Dendritic cell treated with granulocyte-macrophage colony-stimulating factor and Interleukin-4, amounts not matched to agents 40 ng/mL and 50 ng/mL, for 4 days (primary cell): ENCODE data around the gene CRYGN.

Experiments
- H3K27ac Mint-ChIP-seq: one replicate; pipeline ENCODE4 v1.8.0; 2022; ENCODE audit warnings: mild to moderate bottlenecking, mixed read lengths
- H3K27me3 Mint-ChIP-seq: one replicate; pipeline ENCODE4 v1.8.0; 2022; ENCODE audit warnings: mild to moderate bottlenecking, mixed read lengths
- H3K36me3 Mint-ChIP-seq: one replicate; pipeline ENCODE4 v1.8.0; 2022; ENCODE audit warnings: low read depth, mixed read lengths
- H3K4me1 Mint-ChIP-seq: one replicate; pipeline ENCODE4 v1.8.0; 2022; ENCODE audit warnings: low read depth, mixed read lengths
- H3K4me3 Mint-ChIP-seq: one replicate; pipeline ENCODE4 v1.8.0; 2022; ENCODE audit warnings: mild to moderate bottlenecking, moderate library complexity, mixed read lengths
- H3K9me3 Mint-ChIP-seq: one replicate; pipeline ENCODE4 v1.8.0; 2022; ENCODE audit warnings: mixed read lengths
- intact Hi-C: fragments of 100-400 bp; cut with micrococcal nuclease; formaldehyde crosslinking; loops from one replicate; pipeline ENCODE4 v1.15.0; 2022

CRYGN gene

GRCh38 chr7:151438864-151439601 is 908 bp downstream of the CRYGN start:
- Mint-ChIP-seq H3K4me1 (peaks cover 37% of the 10 kb centered on the region), H3K36me3 (no peaks in the 10 kb centered on the region), H3K27ac (peak overlapping the region; percentile 60), H3K9me3 (no peaks in the 10 kb centered on the region), H3K4me3 (no peak overlapping the region), H3K27me3 (peaks cover 35% of the 10 kb centered on the region)
- intact Hi-C loops: no loop called here

GRCh38 chr7:151437866-151438516 is 1.9 kb downstream of the CRYGN start:
- no peaks in the 10 kb centered on the region for H3K9me3 Mint-ChIP-seq
- intact Hi-C loops: no loop called here
- H3K27me3 Mint-ChIP-seq: peaks cover 37% of the 10 kb centered on the region
- no peak overlapping the region for H3K27ac Mint-ChIP-seq
- no peaks in the 10 kb centered on the region for H3K36me3 Mint-ChIP-seq
- no peak overlapping the region for H3K4me3 Mint-ChIP-seq
- H3K4me1 Mint-ChIP-seq: peaks cover 39% of the 10 kb centered on the region

- intact Hi-C loops: no loop called here
- H3K27ac Mint-ChIP-seq: no peak overlapping the region
- no peaks in the 10 kb centered on the region for H3K36me3 Mint-ChIP-seq
- peaks cover 40% of the 10 kb centered on the region for H3K27me3 Mint-ChIP-seq
- no peaks in the 10 kb centered on the region for H3K9me3 Mint-ChIP-seq
- H3K4me1 Mint-ChIP-seq: peaks cover 34% of the 10 kb centered on the region
- H3K4me3 Mint-ChIP-seq: no peak overlapping the region
Measured at GRCh38 chr7:151437159-151437553, 2.8 kb downstream of the CRYGN start.

- Mint-ChIP-seq H3K27me3 (peaks cover 40% of the 10 kb centered on the region), H3K36me3 (no peaks in the 10 kb centered on the region), H3K27ac (no peak overlapping the region), H3K4me1 (peaks cover 29% of the 10 kb centered on the region), H3K9me3 (no peaks in the 10 kb centered on the region), H3K4me3 (no peak overlapping the region)
- intact Hi-C loops: no loop called here
Measured at GRCh38 chr7:151436446-151437158, 3.3 kb downstream of the CRYGN start.

DNA sequence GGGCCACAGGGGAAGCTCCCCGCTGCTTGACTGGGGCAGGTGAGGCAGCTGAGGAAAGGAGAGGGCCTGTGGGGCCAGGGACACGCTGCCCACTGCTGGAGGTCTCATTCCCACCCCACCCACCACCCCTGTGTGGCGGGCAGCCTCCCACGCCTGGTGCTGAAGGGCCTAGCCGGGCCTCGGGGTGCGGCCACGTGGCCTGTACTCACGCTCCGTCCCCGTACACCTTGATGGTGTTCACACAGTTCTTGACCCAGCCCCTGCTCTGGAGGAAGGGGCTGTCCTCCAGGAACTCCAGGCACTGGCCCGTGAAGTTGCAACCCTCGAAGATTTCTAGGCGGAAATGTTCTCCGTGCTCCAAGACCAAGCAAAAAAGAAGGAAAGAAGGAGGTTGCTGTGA is 4.0 kb downstream of the CRYGN start:
- intact Hi-C loops: no loop called here
- H3K4me1 Mint-ChIP-seq: peaks cover 22% of the 10 kb centered on the region
- no peak overlapping the region for H3K27ac Mint-ChIP-seq
- H3K4me3 Mint-ChIP-seq: no peak overlapping the region
- peaks cover 43% of the 10 kb centered on the region for H3K27me3 Mint-ChIP-seq
- H3K36me3 Mint-ChIP-seq: no peaks in the 10 kb centered on the region
- no peaks in the 10 kb centered on the region for H3K9me3 Mint-ChIP-seq

GRCh38 chr7:151435103-151435916 is 4.6 kb downstream of the CRYGN start:
- Mint-ChIP-seq H3K27ac (no peak overlapping the region), H3K36me3 (no peaks in the 10 kb centered on the region), H3K4me3 (no peak overlapping the region), H3K27me3 (peaks cover 40% of the 10 kb centered on the region), H3K9me3 (no peaks in the 10 kb centered on the region), H3K4me1 (peaks cover 17% of the 10 kb centered on the region)
- intact Hi-C loops: no loop called here

DNA sequence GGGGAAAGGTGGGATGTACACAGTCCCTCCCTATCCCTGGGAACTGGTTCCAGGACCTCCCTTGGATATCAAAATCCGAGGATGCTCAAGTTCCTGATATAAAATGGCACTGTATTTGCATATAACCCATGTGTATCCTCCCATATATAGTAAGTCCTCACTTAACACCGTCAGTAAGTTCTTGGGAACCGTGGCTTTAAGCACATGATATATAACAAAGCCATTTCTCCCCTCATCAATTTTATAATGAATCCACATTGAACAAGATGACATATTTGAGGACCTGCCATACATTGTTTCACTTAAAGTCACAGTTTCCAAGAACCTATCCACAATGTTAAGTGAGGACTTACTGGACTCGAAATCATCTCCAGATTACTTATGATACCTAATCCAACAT is 5.4 kb downstream of the CRYGN start:
- Mint-ChIP-seq H3K36me3 (no peaks in the 10 kb centered on the region), H3K27me3 (peaks cover 40% of the 10 kb centered on the region), H3K27ac (no peak overlapping the region), H3K9me3 (no peaks in the 10 kb centered on the region), H3K4me3 (no peak overlapping the region), H3K4me1 (peaks cover 17% of the 10 kb centered on the region)
- intact Hi-C loops: no loop called here

DNA sequence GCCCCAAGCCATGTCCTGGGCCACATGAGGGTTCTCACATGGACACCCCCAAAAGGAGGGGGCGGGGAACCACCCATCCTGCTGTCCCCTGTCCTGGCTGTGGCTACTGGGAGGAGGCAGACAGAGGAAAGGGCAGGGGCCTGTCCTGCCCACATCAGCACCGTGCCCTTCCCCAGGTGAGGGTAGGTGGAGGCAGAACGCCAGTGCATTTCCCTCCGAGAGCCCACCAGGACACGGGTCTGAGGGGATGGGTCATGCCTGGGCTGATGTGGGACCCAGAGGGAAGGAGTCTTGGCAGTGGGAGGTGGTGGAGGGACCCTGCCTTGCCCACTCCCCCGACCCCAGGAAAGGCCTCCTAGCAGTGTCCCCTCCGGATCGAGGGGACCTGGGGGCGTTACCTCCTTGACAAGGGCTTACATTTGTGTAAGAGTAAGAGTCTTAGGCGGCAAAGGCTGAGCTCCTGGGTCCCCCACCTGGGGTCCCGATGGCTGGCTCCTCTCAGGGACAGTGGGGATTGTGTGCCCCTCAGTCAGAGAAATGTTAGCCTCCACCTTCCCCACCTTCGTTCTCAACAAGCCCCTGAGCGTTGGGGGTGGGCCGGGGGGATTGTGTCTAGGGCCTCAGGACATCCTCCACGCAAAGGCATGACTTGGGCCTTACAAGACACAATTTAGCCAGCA is 6.1 kb downstream of the CRYGN start:
- intact Hi-C loops: no loop called here
- Mint-ChIP-seq H3K4me1 (peaks cover 18% of the 10 kb centered on the region), H3K36me3 (no peaks in the 10 kb centered on the region), H3K9me3 (no peaks in the 10 kb centered on the region), H3K27me3 (peaks cover 33% of the 10 kb centered on the region), H3K4me3 (no peak overlapping the region), H3K27ac (no peak overlapping the region)

DNA sequence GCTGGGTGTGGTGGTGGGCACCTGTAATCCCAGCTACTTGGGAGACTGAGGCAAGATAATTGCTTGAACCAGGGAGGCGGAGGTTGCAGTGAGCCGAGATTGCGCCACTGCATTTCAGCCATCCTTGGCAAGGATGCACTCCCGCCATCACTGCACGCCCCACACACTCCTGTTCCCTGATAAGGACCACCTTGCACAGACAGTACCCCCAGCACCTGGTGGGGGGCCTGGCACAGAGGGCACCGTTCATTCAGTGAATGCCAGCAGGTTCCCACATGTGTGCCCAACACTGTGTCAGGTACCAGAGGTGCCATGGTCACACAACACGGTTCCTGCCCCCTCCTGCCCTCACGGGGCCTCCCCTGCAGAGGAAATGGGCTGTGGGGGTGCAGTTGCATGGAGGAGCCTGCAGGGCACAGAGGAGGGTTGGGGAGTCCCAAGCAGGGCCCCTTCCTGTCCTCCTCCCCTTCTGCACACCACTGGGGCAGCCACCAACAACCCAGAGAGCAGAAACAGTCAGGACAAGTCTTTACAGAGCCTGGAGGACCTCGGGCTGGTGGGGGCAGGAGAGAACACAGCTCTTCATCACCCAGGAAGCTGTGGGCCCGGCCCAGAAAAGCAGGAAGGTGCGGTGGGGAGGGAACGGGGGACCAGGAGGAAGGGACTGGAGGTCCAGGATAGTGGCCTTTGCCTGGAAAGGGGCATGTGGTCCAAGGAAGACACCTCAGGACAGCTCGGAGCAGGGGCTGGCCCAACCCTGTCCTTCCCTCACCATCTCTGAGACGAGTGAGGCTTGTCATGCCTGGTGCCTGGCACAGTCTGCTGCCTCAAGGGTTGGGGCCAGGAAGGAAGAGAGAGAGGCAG is 7.1 kb downstream of the CRYGN start:
- Mint-ChIP-seq H3K27ac (no peak overlapping the region), H3K4me1 (peaks cover 27% of the 10 kb centered on the region), H3K9me3 (no peaks in the 10 kb centered on the region), H3K27me3 (peaks cover 39% of the 10 kb centered on the region), H3K4me3 (no peak overlapping the region), H3K36me3 (no peaks in the 10 kb centered on the region)
- intact Hi-C loops: no loop called here

- H3K36me3 Mint-ChIP-seq: no peaks in the 10 kb centered on the region
- intact Hi-C loops: no loop called here
- H3K4me3 Mint-ChIP-seq: no peak overlapping the region
- H3K27ac Mint-ChIP-seq: no peak overlapping the region
- H3K27me3 Mint-ChIP-seq: peaks cover 36% of the 10 kb centered on the region
- H3K4me1 Mint-ChIP-seq: peaks cover 27% of the 10 kb centered on the region
- H3K9me3 Mint-ChIP-seq: no peaks in the 10 kb centered on the region
Measured at GRCh38 chr7:151431768-151432311, 8.1 kb downstream of the CRYGN start.

DNA sequence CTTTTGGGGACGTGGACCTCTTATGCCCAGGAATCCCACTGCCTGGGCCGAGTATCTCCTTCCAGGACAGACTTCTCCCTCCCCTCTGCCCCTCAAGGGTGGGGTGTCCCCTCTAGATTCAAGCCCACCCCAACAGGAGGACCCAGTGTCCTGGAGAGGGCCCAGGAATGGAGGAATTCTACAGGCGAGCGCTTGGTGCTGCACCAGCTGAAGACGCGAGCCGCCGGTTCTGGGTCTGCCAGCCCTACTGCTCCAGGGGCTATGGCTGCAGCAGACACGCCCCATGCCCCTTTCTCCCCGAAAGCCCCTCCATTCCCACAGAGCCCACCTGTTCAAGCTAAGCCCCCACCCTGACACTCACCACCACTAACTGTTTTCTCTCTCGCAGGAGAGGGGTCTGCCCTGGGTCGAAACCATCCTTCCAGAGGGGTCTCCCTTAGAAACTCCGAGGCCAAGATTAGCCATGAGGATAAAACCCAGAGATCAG is 8.6 kb downstream of the CRYGN start:
- H3K27me3 Mint-ChIP-seq: peaks cover 36% of the 10 kb centered on the region
- H3K36me3 Mint-ChIP-seq: no peaks in the 10 kb centered on the region
- H3K4me3 Mint-ChIP-seq: no peak overlapping the region
- no peak overlapping the region for H3K27ac Mint-ChIP-seq
- intact Hi-C loops: no loop called here
- peaks cover 27% of the 10 kb centered on the region for H3K4me1 Mint-ChIP-seq
- H3K9me3 Mint-ChIP-seq: no peaks in the 10 kb centered on the region

- Mint-ChIP-seq H3K27ac (no peak overlapping the region), H3K4me1 (peaks cover 27% of the 10 kb centered on the region), H3K27me3 (peaks cover 36% of the 10 kb centered on the region), H3K36me3 (no peaks in the 10 kb centered on the region), H3K4me3 (no peak overlapping the region), H3K9me3 (no peaks in the 10 kb centered on the region)
- intact Hi-C loops: no loop called here
Measured at GRCh38 chr7:151430391-151431205, 9.3 kb downstream of the CRYGN start.
